ENCODE measurements around the gene PRM1. TPM values are rescaled to one million over a fixed set of nuclear protein-coding genes. Genes with fewer than 3 reads are reported as not detected.

PRM1 gene
- total RNA-seq, 2 donors from 2014 or later = 1.8 to 992 TPM

DNA sequence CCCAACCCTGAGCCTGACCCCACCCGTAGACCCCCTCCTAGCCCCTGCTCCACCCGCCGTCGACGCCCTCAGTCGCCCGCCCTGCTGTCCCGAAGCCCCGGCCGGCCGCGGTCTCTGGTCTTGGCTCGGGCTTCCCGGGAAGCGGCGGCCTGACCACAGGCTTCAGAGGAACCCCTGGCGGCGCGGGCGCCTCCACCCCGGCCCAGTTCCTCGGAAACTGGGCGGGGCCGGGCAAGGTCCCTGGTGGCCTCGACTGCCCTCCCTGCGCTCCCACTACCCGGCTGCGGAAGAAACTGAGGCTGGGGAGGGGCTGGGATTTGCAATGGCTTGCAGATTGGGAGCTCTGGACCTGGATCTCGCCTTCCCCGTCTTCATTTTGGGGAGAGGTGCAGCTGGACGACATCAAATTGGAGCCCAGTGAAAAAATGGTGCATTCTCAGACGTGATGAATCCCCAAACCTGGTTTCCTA, 24.4 kb downstream of the PRM1 start:
- Histone ChIP-seq H3K36me3 (no peaks in the 10 kb centered on the region), H3K4me1 (replicated peaks) (no peaks in the 10 kb centered on the region), H3K9me3 (no peaks in the 10 kb centered on the region), H3K27me3 (replicated peaks; ENCODE audit: insufficient read depth) (no peaks in the 10 kb centered on the region), H3K4me3 (peak overlapping the region; percentile 73 to 93), H3K27ac (peak overlapping the region; percentile 98 to 99)
- under 1% methylated on average over 32 of the region's 32 CpGs for WGBS
- no peak for TF ChIP-seq POLR2AphosphoS5 (IDR thresholded peaks at IDR 0.05)
- TF ChIP-seq POLR2A (IDR thresholded peaks at IDR 0.05) = no peak
- TF ChIP-seq, protein P1, sequence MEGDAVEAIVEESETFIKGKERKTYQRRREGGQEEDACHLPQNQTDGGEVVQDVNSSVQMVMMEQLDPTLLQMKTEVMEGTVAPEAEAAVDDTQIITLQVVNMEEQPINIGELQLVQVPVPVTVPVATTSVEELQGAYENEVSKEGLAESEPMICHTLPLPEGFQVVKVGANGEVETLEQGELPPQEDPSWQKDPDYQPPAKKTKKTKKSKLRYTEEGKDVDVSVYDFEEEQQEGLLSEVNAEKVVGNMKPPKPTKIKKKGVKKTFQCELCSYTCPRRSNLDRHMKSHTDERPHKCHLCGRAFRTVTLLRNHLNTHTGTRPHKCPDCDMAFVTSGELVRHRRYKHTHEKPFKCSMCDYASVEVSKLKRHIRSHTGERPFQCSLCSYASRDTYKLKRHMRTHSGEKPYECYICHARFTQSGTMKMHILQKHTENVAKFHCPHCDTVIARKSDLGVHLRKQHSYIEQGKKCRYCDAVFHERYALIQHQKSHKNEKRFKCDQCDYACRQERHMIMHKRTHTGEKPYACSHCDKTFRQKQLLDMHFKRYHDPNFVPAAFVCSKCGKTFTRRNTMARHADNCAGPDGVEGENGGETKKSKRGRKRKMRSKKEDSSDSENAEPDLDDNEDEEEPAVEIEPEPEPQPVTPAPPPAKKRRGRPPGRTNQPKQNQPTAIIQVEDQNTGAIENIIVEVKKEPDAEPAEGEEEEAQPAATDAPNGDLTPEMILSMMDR (IDR thresholded peaks at IDR 0.05) = no peak
- peak; percentile 29 for DNase-seq (ENCODE audit: low spot score)
- intact Hi-C loops (cut with DNase I) = loop anchor here (2.0 to 10.0 kb wide), 3 partner anchors 122 to 286 kb away; no protein-coding TSS in a partner anchor

- Histone ChIP-seq H3K4me1 (replicated peaks) (no peaks in the 10 kb centered on the region), H3K27me3 (replicated peaks; ENCODE audit: insufficient read depth) (no peaks in the 10 kb centered on the region), H3K9me3 (no peaks in the 10 kb centered on the region), H3K36me3 (no peaks in the 10 kb centered on the region), H3K27ac (peak within 1 kb of the TSS; percentile 98 to 99), H3K4me3 (peak within 1 kb of the TSS; percentile 73 to 93)
- peak; percentile 86 for DNase-seq (ENCODE audit: low spot score)
- peak; percentile 87 for TF ChIP-seq POLR2A (IDR thresholded peaks at IDR 0.05)
- TF ChIP-seq, protein P1 (IDR thresholded peaks at IDR 0.05) = peak; percentile 82 to 97 (median 94)
- TF ChIP-seq POLR2AphosphoS5 (IDR thresholded peaks at IDR 0.05) = peak; percentile 64
- intact Hi-C loops (cut with DNase I) = loop anchor here (2.0 to 10.0 kb wide), 4 partner anchors 93 to 285 kb away; no protein-coding TSS in a partner anchor
- WGBS = under 1% methylated on average over 64 of the region's 100 CpGs
Measured at GRCh38 chr16:11255737-11256660, 25.1 kb downstream of the PRM1 start, which contains the start of gene SOCS1. Gene SOCS1 (minus strand): TSS chr16:11256204. CDS start chr16:11255478, 726 bp downstream.

DNA sequence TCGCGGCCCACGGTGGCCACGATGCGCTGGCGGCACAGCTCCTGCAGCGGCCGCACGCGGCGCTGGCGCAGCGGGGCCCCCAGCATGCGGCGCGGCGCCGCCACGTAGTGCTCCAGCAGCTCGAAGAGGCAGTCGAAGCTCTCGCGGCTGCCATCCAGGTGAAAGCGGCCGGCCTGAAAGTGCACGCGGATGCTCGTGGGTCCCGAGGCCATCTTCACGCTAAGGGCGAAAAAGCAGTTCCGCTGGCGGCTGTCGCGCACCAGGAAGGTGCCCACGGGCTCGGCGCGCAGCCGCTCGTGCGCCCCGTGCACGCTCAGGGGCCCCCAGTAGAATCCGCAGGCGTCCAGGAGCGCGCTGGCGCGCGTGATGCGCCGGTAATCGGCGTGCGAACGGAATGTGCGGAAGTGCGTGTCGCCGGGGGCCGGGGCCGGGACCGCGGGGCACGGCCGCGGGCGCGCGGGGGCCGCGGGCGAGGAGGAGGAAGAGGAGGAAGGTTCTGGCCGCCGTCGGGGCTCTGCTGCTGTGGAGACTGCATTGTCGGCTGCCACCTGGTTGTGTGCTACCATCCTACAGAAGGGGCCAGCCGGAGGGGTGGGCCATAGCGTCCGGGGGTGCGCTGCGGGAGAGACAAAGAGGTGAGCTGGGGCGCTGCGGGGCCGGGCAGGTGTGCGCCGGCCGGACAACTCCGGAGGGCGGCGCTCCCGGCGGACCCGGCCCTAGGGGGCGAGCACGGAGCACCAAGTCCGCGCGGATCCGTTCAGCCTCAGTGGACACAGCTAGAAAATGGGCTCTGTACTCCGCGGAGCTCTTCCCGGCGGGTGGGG, 26.0 kb downstream of the PRM1 start:
- Histone ChIP-seq H3K4me1 (replicated peaks) (no peaks in the 10 kb centered on the region), H3K9me3 (no peaks in the 10 kb centered on the region), H3K36me3 (no peaks in the 10 kb centered on the region), H3K4me3 (peak overlapping the region; percentile 73 to 93), H3K27ac (peak overlapping the region; percentile 98 to 99), H3K27me3 (replicated peaks; ENCODE audit: insufficient read depth) (no peaks in the 10 kb centered on the region)
- intact Hi-C loops (cut with DNase I) = loop anchor here (2.0 to 10.0 kb wide), 3 partner anchors 94 to 150 kb away; no protein-coding TSS in a partner anchor
- under 1% methylated on average over 49 of the region's 105 CpGs for WGBS
- peak; percentile 24 for DNase-seq (ENCODE audit: low spot score)
- TF ChIP-seq, protein P1 (IDR thresholded peaks at IDR 0.05) = peak in 1 of 4 experiments; percentile 33
- no peak for TF ChIP-seq POLR2AphosphoS5 (IDR thresholded peaks at IDR 0.05)
- no peak for TF ChIP-seq POLR2A (IDR thresholded peaks at IDR 0.05)

DNA sequence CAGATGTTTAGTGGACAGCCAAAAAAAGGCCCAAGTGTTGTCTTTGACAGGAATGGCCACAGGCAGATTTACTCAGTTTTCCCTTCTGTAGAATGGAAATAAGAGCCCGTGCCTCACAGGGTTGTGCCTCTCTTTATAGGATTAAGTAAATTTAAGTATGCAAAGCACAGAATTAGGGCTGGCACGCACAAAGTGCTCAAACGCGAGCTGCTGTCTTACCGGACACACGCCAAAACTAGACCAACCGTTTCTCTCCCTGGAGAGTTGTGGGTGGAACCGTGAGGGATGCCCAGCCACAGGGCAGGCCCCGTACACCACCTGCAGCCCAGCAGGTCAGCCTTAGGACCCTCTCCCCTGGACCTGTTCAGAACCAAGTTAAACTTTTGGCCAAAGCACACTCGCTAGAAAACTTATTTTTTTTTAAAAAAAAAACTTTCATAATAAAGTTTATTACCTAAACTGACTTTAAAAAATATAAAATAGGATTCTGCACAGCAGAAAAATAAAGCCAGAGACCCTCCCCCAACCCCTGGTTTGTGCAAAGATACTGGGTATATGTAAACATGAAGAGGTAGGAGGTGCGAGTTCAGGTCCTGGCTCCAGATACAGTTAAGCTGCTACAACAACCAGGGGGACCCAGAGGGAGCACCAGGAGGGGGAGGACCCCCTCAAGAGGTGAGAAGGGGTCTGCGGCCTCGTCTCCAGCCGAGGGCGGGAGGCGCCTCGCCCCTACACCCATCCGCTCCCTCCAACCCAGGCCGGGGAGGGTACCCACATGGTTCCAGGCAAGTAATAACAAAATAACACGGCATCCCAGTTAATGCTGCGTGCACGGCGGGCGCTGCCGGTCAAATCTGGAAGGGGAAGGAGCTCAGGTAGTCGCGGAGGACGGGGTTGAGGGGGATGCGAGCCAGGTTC, 26.9 kb downstream of the PRM1 start:
- TF ChIP-seq POLR2AphosphoS5 (IDR thresholded peaks at IDR 0.05) = no peak
- TF ChIP-seq, protein P1 (IDR thresholded peaks at IDR 0.05) = no peak
- TF ChIP-seq POLR2A (IDR thresholded peaks at IDR 0.05) = no peak
- Histone ChIP-seq H3K27ac (peak overlapping the region in 1 of 2 donors; percentile 21), H3K9me3 (no peaks in the 10 kb centered on the region), H3K4me1 (replicated peaks) (no peaks in the 10 kb centered on the region), H3K36me3 (no peaks in the 10 kb centered on the region), H3K4me3 (peak overlapping the region; percentile 73 to 93), H3K27me3 (replicated peaks; ENCODE audit: insufficient read depth) (no peaks in the 10 kb centered on the region)
- WGBS = 35% methylated on average over 29 of the region's 29 CpGs
- DNase-seq (ENCODE audit: low spot score) = no peak
- intact Hi-C loops (cut with DNase I) = loop anchor here (2.0 to 10.0 kb wide), 3 partner anchors 95 to 149 kb away; no protein-coding TSS in a partner anchor

All from prostate gland (tissue), 2 donors.